ENCODE measurements around the gene DDX1. TPM values are rescaled to one million over a fixed set of nuclear protein-coding genes. Genes with fewer than 3 reads are reported as not detected.

DDX1 gene
- total RNA-seq, 2 donors from 2014 or later, result 39.0 to 50.7 TPM

- Histone ChIP-seq H3K27me3 (replicated peaks; ENCODE audit: insufficient read depth) (no peaks in the 10 kb centered on the region), H3K9me3 (no peaks in the 10 kb centered on the region), H3K4me1 (replicated peaks) (no peaks in the 10 kb centered on the region), H3K4me3 (no peak overlapping the region), H3K27ac (no peak overlapping the region), H3K36me3 (peaks cover 9 to 11% of the 10 kb centered on the region in 2 donors)
- intact Hi-C loops (cut with DNase I), result no loop called here
- no peak for DNase-seq (ENCODE audit: low spot score)
- 80% methylated on average over 6 of the region's 6 CpGs for WGBS
- no peak for TF ChIP-seq CTCF (IDR thresholded peaks at IDR 0.05)
- TF ChIP-seq POLR2A (IDR thresholded peaks at IDR 0.05), result no peak
- TF ChIP-seq POLR2AphosphoS5 (IDR thresholded peaks at IDR 0.05), result no peak
Measured at GRCh38 chr2:15614545-15615300, 23.1 kb downstream of the DDX1 start.

GRCh38 chr2:15615301-15615920 is 23.7 kb downstream of the DDX1 start:
- Histone ChIP-seq H3K4me1 (replicated peaks) (no peaks in the 10 kb centered on the region), H3K27me3 (replicated peaks; ENCODE audit: insufficient read depth) (no peaks in the 10 kb centered on the region), H3K4me3 (no peak overlapping the region), H3K27ac (no peak overlapping the region), H3K36me3 (peaks cover 9 to 11% of the 10 kb centered on the region in 2 donors), H3K9me3 (no peaks in the 10 kb centered on the region)
- TF ChIP-seq POLR2AphosphoS5 (IDR thresholded peaks at IDR 0.05), result no peak
- TF ChIP-seq CTCF (IDR thresholded peaks at IDR 0.05), result no peak
- TF ChIP-seq POLR2A (IDR thresholded peaks at IDR 0.05), result no peak
- no peak for DNase-seq (ENCODE audit: low spot score)
- 84% methylated on average over 3 of the region's 3 CpGs for WGBS
- intact Hi-C loops (cut with DNase I), result no loop called here

- intact Hi-C loops (cut with DNase I), result no loop called here
- TF ChIP-seq POLR2A (IDR thresholded peaks at IDR 0.05) (no peak), CTCF (IDR thresholded peaks at IDR 0.05) (no peak), POLR2AphosphoS5 (IDR thresholded peaks at IDR 0.05) (no peak)
- peaks cover 9 to 11% of the 10 kb centered on the region in 2 donors for H3K36me3 ChIP-seq
Measured at GRCh38 chr2:15616429-15616828, 24.8 kb downstream of the DDX1 start.

GRCh38 chr2:15616850-15617777 is 25.4 kb downstream of the DDX1 start:
- no peak for DNase-seq (ENCODE audit: low spot score)
- H3K36me3 ChIP-seq, result peaks cover 9 to 11% of the 10 kb centered on the region in 2 donors
- no peaks in the 10 kb centered on the region for H3K4me1 ChIP-seq (replicated peaks)
- no peaks in the 10 kb centered on the region for H3K27me3 ChIP-seq (replicated peaks; ENCODE audit: insufficient read depth)
- intact Hi-C loops (cut with DNase I), result no loop called here
- no peak overlapping the region for H3K4me3 ChIP-seq
- WGBS, result 92% methylated on average over 3 of the region's 3 CpGs
- H3K9me3 ChIP-seq, result no peaks in the 10 kb centered on the region
- TF ChIP-seq CTCF (IDR thresholded peaks at IDR 0.05), result no peak
- TF ChIP-seq POLR2AphosphoS5 (IDR thresholded peaks at IDR 0.05), result no peak
- no peak for TF ChIP-seq POLR2A (IDR thresholded peaks at IDR 0.05)
- no peak overlapping the region for H3K27ac ChIP-seq

More at GRCh38 chr2:15616429-15616828, 24.8 kb downstream of the DDX1 start:
- WGBS, result 60% methylated on average over 4 of the region's 4 CpGs
- Histone ChIP-seq H3K4me1 (replicated peaks) (no peaks in the 10 kb centered on the region), H3K27me3 (replicated peaks; ENCODE audit: insufficient read depth) (no peaks in the 10 kb centered on the region), H3K27ac (no peak overlapping the region), H3K4me3 (no peak overlapping the region), H3K9me3 (no peaks in the 10 kb centered on the region)
- DNase-seq (ENCODE audit: low spot score), result no peak
